Adrenal gland (tissue), 12 donors: ENCODE measurements around the gene NME4. TPM values are rescaled to one million over a fixed set of nuclear protein-coding genes. Genes with fewer than 3 reads are reported as not detected.

ENCODE experiments used
- DNase-seq, 7 donors: peaks; one replicate each; pipeline ENCODE4 v3.0.0-alpha.2; 2019 to 2020
- H3K27ac ChIP-seq, 5 donors: fragments of 200-600 bp; sonication (generic) in 4 of 5; 1 replicate in 3 of 5; 2 replicates in 2 of 5; pipeline versions ENCODE4 v1.5.1 to v1.8.0; 2016 to 2020; ENCODE audit warnings: mild to moderate bottlenecking in 1 of 5
- H3K27me3 ChIP-seq: fragments of 200-600 bp; 2 replicates; pipeline ENCODE4 v1.8.0; 2021
- H3K36me3 ChIP-seq, 2 donors: fragments of 200-600 bp; replicated peaks in 1 of 2; 1 replicate in 1 of 2; 2 replicates in 1 of 2; pipeline versions ENCODE4 v1.5.1 to v1.8.0; 2018 to 2022
- H3K4me1 ChIP-seq, 2 donors: fragments of 200-600 bp; replicated peaks in 1 of 2; 1 replicate in 1 of 2; 2 replicates in 1 of 2; pipeline versions ENCODE4 v1.5.1 to v1.8.0; 2018 to 2021
- H3K4me3 ChIP-seq, 4 donors: fragments of 200-600 bp; sonication (generic) in 3 of 4; one replicate each; pipeline ENCODE4 v1.5.1; 2016 to 2018
- H3K9me3 ChIP-seq, 3 donors: fragments of 200-600 bp; sonication (generic) in 1 of 3; replicated peaks in 1 of 3; 1 replicate in 2 of 3; 2 replicates in 1 of 3; pipeline versions ENCODE4 v1.5.1 to v1.8.0; 2016 to 2021
- CTCF ChIP-seq, 6 experiments: fragments of 450-650 bp in 4 of 6; fragments of 200-600 bp in 2 of 6; sonication (generic) in 1 of 6; IDR thresholded peaks; 1 replicate in 5 of 6; 2 replicates in 1 of 6; pipeline versions ENCODE4 v1.5.1 to v1.8.0; 2016 to 2021; ENCODE audit warnings: antibody characterized with exemption in 6 of 6, mild to moderate bottlenecking in 2 of 6, moderate library complexity in 1 of 6
- POLR2A ChIP-seq, 2 donors: fragments of 450-650 bp; IDR thresholded peaks; one replicate each; pipeline ENCODE4 v1.6.1; 2017; ENCODE audit warnings: antibody characterized with exemption in 2 of 2, mild to moderate bottlenecking in 2 of 2, moderate library complexity in 1 of 2
- WGBS, 4 donors: extraction: QIAGEN DNeasy Blood & Tissue Kit in 2 of 4; methylation state at CpG; one replicate each; pipeline versions ENCODE4 v1.1.5 to v1.1.7; 2013 to 2017; 5-methylcytosine and 5-hydroxymethylcytosine counted together
- intact Hi-C, 2 donors: fragments of 100-400 bp; cut with DNase I; formaldehyde crosslinking; loops; one replicate each; pipeline versions ENCODE4 v1.14.1 to v1.15.0; 2022 to 2023
- polyA plus RNA-seq, 3 donors: library from polyadenylated mRNA; stranded (reverse); fragments of 200-250 nt in 2 of 3; fragments of 350-450 nt in 1 of 3; fragmentation: Illumina TruSeq in 1 of 3; extraction: RNeasy Lipid Tissue Mini Kit (QIAGEN cat#74804) in 1 of 3; gene quantifications; one replicate each; pipeline ENCODE4 v1.2.3, GENCODE V29; 2013 to 2014
- total RNA-seq, 9 donors: library from RNA; depleted of rRNA in 4 of 9; stranded (reverse); fragments of >200 nt in 4 of 9; fragments of 120-200 nt in 1 of 9; fragmentation: NEBNext Ultra II Directional in 1 of 9; extraction: Animal tissue kit (Norgen Biotek cat#: 25700) in 1 of 9; gene quantifications; one replicate each; pipeline versions ENCODE4 v1.1.0 to v1.2.4, GENCODE V29; 2013 to 2023
- donor health status: healthy with polysubstance abuse.
- donor health status: Bipolar disorder and iron deficiency.
- donor health status: DM: yes; HTN: yes; CAD: no.
- donor health status: DM: no; HTN: no; CAD: no.
- donor health status: DM: no; HTN: no; CAD: no.
- donor health status: DM: yes; HTN: yes; CAD: no.

Gene NME4
- total and polyA plus RNA-seq, 12 donors = 67.8 to 492 (median 169) TPM

GRCh38 chr16:373848-374615 lies 23.0 kb upstream of the NME4 start:
- Histone ChIP-seq H3K27ac (no peak overlapping the region), H3K4me1 (peaks cover 6 to 13% of the 10 kb centered on the region in 2 donors), H3K36me3 (peaks cover 0 to 53% of the 10 kb centered on the region in 2 donors), H3K4me3 (no peak overlapping the region), H3K27me3 (no peaks in the 10 kb centered on the region), H3K9me3 (no peaks in the 10 kb centered on the region)
- WGBS, 4 donors = 90 to 96% (median 95%) methylated on average over 21 to 44 of the region's 44 CpGs
- intact Hi-C loops = no loop called here
- no peak for DNase-seq
- TF ChIP-seq CTCF (IDR thresholded peaks at IDR 0.05) = no peak
- TF ChIP-seq POLR2A (IDR thresholded peaks at IDR 0.05) = no peak

DNA sequence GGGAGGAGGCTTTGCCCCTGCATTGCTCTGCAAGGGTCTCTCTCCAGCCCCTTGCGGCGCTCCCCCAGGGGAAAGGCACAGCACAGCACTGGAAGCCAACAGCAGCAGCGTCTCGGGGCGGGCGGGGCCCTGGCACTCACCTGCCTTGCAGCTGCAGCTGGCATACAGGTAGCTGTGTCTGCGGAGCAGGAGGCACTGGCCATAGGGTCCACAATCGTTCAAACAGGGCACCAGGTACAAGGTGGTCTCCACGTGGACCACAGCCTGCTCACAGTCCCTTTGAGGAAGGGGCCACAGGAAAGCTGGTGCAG lies 22.4 kb upstream of the NME4 start:
- Histone ChIP-seq H3K36me3 (peaks cover 0 to 53% of the 10 kb centered on the region in 2 donors), H3K4me3 (no peak overlapping the region), H3K9me3 (no peaks in the 10 kb centered on the region), H3K27ac (no peak overlapping the region), H3K4me1 (peaks cover 4 to 14% of the 10 kb centered on the region in 2 donors), H3K27me3 (no peaks in the 10 kb centered on the region)
- DNase-seq = no peak
- 93 to 94% methylated on average over 9 of the region's 9 CpGs; no CpG with 5 or more reads in 2 of the 4 donors for WGBS, 4 donors
- no peak for TF ChIP-seq POLR2A (IDR thresholded peaks at IDR 0.05)
- TF ChIP-seq CTCF (IDR thresholded peaks at IDR 0.05) = no peak
- intact Hi-C loops = no loop called here

DNA sequence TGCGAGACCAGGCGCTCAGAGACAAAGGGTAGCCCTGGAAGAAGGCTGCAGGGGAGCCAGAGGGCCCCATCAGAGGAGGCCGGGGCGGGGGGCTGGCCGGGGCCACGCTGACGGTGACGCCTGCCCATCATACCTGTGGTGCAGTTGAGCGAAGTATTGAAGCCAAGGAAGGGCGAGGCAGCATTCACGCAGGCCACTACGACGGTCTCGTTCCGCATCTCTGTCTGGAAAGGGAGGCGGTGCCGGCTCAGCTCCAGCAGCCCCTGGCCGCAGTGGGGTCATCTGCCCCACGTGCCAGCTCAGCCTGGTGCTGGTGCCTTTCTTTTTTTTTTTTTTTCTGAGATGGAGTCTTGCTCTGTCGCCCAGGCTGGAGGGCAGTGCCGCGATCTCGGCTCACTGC lies 21.8 kb upstream of the NME4 start:
- 91 to 97% (median 93%) methylated on average over 16 to 23 of the region's 23 CpGs for WGBS, 4 donors
- no peaks in the 10 kb centered on the region for H3K27me3 ChIP-seq
- no peak for TF ChIP-seq POLR2A (IDR thresholded peaks at IDR 0.05)
- no peak overlapping the region for H3K27ac ChIP-seq
- no peaks in the 10 kb centered on the region for H3K9me3 ChIP-seq
- intact Hi-C loops = no loop called here
- H3K36me3 ChIP-seq = peaks cover 0 to 53% of the 10 kb centered on the region in 2 donors
- peaks cover 0 to 14% of the 10 kb centered on the region in 2 donors for H3K4me1 ChIP-seq
- DNase-seq = no peak
- H3K4me3 ChIP-seq = no peak overlapping the region

GRCh38 chr16:375927-376816 lies 20.8 kb upstream of the NME4 start:
- no peaks in the 10 kb centered on the region for H3K9me3 ChIP-seq
- DNase-seq = no peak
- H3K4me1 ChIP-seq = peaks cover 7 to 16% of the 10 kb centered on the region in 2 donors
- no peak for TF ChIP-seq CTCF (IDR thresholded peaks at IDR 0.05)
- no peak for TF ChIP-seq POLR2A (IDR thresholded peaks at IDR 0.05)
- no peak overlapping the region for H3K4me3 ChIP-seq
- H3K27me3 ChIP-seq = no peaks in the 10 kb centered on the region
- intact Hi-C loops = no loop called here
- WGBS, 4 donors = 92 to 95% (median 94%) methylated on average over 7 to 44 of the region's 44 CpGs
- H3K27ac ChIP-seq = no peak overlapping the region
- H3K36me3 ChIP-seq = peaks cover 0 to 53% of the 10 kb centered on the region in 2 donors
